H1 (cell line): Measurements from ENCODE around the gene PPP2R3A. TPM values are rescaled to one million over a fixed set of nuclear protein-coding genes. Genes with fewer than 3 reads are reported as not detected.

Source experiments
- E2F6 ChIP-seq: IDR thresholded peaks from 2 replicates; pipeline ENCODE4 v1.6.1; 2012; ENCODE audit warnings: inconsistent platforms
- EP300 ChIP-seq, 2 experiments: IDR thresholded peaks; 1 replicate in 1 of 2; 2 replicates in 1 of 2; pipeline ENCODE4 v1.6.1; 2011 to 2012; ENCODE audit warnings: low read depth in 2 of 2, low read length in 2 of 2, mild to moderate bottlenecking in 2 of 2, borderline replicate concordance in 1 of 2, inconsistent platforms in 1 of 2, moderate library complexity in 1 of 2
- NANOG ChIP-seq: IDR thresholded peaks from 2 replicates; pipeline ENCODE4 v1.6.1; 2011; ENCODE audit warnings: low read length, low read depth, mild to moderate bottlenecking, inconsistent platforms; ENCODE audit not compliant: insufficient read depth, poor library complexity, severe bottlenecking
- SIN3A ChIP-seq, 2 experiments: IDR thresholded peaks in 1 of 2; conservative IDR thresholded peaks in 1 of 2; 2 replicates each; pipeline ENCODE4 v1.6.1; 2011 to 2012; ENCODE audit warnings: low read length in 2 of 2, improper control_type of control experiment in 1 of 2, low read depth in 1 of 2, mild to moderate bottlenecking in 1 of 2
- SIX5 ChIP-seq: IDR thresholded peaks from 2 replicates; pipeline ENCODE4 v1.6.1; 2011; ENCODE audit warnings: mild to moderate bottlenecking, low read depth, low read length
- TAF1 ChIP-seq: IDR thresholded peaks from 2 replicates; pipeline ENCODE4 v1.6.1; 2011; ENCODE audit warnings: mild to moderate bottlenecking, low read depth, low read length
- TCF12 ChIP-seq: IDR thresholded peaks from 2 replicates; pipeline ENCODE4 v1.6.1; 2011; ENCODE audit warnings: low read depth, mild to moderate bottlenecking, low read length
- polyA plus RNA-seq, 7 experiments: library from polyadenylated mRNA; depleted of rRNA in 3 of 7; stranded (reverse) in 5 of 7; unstranded in 2 of 7; fragments of >200 nt in 5 of 7; fragments of 200-250 nt in 2 of 7; gene quantifications; 1 replicate in 5 of 7; 2 replicates in 1 of 7; 4 replicates in 1 of 7; pipeline versions ENCODE4 v1.2.1 to v1.2.3, GENCODE V29; 2011 to 2013; ENCODE audit warnings: missing spikeins in 2 of 7, mixed read lengths in 2 of 7
- total RNA-seq: library from RNA; stranded (reverse); fragmentation: NEBNext Ultra II Directional; extraction: Animal tissue kit (Norgen Biotek cat#: 25700); gene quantifications from 2 replicates; pipeline ENCODE4 v1.2.1, GENCODE V29; 2021
- TF ChIP-seq, protein P1 (sequence below): fragments of 300-600 bp; sonication (generic); IDR thresholded peaks from 2 replicates; pipeline ENCODE4 v1.7.1; 2012; ENCODE audit warnings: low read length, moderate library complexity, mild to moderate bottlenecking, inconsistent platforms; ENCODE audit not compliant: insufficient replicate concordance

Gene PPP2R3A
- total and polyA plus RNA-seq, 2 of the 8 experiments (the other 6 are each of a cell fraction or from before 2014, with no cell fraction given) = 4.1 to 15.2 TPM

- TF ChIP-seq, protein P1, sequence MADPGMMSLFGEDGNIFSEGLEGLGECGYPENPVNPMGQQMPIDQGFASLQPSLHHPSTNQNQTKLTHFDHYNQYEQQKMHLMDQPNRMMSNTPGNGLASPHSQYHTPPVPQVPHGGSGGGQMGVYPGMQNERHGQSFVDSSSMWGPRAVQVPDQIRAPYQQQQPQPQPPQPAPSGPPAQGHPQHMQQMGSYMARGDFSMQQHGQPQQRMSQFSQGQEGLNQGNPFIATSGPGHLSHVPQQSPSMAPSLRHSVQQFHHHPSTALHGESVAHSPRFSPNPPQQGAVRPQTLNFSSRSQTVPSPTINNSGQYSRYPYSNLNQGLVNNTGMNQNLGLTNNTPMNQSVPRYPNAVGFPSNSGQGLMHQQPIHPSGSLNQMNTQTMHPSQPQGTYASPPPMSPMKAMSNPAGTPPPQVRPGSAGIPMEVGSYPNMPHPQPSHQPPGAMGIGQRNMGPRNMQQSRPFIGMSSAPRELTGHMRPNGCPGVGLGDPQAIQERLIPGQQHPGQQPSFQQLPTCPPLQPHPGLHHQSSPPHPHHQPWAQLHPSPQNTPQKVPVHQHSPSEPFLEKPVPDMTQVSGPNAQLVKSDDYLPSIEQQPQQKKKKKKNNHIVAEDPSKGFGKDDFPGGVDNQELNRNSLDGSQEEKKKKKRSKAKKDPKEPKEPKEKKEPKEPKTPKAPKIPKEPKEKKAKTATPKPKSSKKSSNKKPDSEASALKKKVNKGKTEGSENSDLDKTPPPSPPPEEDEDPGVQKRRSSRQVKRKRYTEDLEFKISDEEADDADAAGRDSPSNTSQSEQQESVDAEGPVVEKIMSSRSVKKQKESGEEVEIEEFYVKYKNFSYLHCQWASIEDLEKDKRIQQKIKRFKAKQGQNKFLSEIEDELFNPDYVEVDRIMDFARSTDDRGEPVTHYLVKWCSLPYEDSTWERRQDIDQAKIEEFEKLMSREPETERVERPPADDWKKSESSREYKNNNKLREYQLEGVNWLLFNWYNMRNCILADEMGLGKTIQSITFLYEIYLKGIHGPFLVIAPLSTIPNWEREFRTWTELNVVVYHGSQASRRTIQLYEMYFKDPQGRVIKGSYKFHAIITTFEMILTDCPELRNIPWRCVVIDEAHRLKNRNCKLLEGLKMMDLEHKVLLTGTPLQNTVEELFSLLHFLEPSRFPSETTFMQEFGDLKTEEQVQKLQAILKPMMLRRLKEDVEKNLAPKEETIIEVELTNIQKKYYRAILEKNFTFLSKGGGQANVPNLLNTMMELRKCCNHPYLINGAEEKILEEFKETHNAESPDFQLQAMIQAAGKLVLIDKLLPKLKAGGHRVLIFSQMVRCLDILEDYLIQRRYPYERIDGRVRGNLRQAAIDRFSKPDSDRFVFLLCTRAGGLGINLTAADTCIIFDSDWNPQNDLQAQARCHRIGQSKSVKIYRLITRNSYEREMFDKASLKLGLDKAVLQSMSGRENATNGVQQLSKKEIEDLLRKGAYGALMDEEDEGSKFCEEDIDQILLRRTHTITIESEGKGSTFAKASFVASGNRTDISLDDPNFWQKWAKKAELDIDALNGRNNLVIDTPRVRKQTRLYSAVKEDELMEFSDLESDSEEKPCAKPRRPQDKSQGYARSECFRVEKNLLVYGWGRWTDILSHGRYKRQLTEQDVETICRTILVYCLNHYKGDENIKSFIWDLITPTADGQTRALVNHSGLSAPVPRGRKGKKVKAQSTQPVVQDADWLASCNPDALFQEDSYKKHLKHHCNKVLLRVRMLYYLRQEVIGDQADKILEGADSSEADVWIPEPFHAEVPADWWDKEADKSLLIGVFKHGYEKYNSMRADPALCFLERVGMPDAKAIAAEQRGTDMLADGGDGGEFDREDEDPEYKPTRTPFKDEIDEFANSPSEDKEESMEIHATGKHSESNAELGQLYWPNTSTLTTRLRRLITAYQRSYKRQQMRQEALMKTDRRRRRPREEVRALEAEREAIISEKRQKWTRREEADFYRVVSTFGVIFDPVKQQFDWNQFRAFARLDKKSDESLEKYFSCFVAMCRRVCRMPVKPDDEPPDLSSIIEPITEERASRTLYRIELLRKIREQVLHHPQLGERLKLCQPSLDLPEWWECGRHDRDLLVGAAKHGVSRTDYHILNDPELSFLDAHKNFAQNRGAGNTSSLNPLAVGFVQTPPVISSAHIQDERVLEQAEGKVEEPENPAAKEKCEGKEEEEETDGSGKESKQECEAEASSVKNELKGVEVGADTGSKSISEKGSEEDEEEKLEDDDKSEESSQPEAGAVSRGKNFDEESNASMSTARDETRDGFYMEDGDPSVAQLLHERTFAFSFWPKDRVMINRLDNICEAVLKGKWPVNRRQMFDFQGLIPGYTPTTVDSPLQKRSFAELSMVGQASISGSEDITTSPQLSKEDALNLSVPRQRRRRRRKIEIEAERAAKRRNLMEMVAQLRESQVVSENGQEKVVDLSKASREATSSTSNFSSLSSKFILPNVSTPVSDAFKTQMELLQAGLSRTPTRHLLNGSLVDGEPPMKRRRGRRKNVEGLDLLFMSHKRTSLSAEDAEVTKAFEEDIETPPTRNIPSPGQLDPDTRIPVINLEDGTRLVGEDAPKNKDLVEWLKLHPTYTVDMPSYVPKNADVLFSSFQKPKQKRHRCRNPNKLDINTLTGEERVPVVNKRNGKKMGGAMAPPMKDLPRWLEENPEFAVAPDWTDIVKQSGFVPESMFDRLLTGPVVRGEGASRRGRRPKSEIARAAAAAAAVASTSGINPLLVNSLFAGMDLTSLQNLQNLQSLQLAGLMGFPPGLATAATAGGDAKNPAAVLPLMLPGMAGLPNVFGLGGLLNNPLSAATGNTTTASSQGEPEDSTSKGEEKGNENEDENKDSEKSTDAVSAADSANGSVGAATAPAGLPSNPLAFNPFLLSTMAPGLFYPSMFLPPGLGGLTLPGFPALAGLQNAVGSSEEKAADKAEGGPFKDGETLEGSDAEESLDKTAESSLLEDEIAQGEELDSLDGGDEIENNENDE = no peak
- TF ChIP-seq EP300 (IDR thresholded peaks at IDR 0.05; ENCODE audit: borderline replicate concordance in 1 of 2, low read depth in 2 of 2, low read length in 2 of 2) = no peak
- TF ChIP-seq SIX5 = no peak
- TF ChIP-seq NANOG = no peak
- peak; percentile 52 for TF ChIP-seq E2F6
- no peak for TF ChIP-seq TCF12
- TF ChIP-seq TAF1 = peak; percentile 78
- peak in 1 of 2 experiments; percentile 41; a peak in 1 of 4 replicates for TF ChIP-seq SIN3A (conservative IDR thresholded peaks at IDR 0.05 in 1 of 2, IDR thresholded peaks at IDR 0.05 in 1 of 2; ENCODE audit: low read depth in 1 of 2, low read length in 2 of 2)
Measured at GRCh38 chr3:136195258-136196063, 229.9 kb downstream of the PPP2R3A start (continued).
